ENCODE results near the gene LLGL2.
"Not testable (repeated sequence)": the region's sequence is repeated elsewhere in the genome, so short reads cannot be mapped to it uniquely, and the experiment has no call there.

LLGL2 gene

DNA sequence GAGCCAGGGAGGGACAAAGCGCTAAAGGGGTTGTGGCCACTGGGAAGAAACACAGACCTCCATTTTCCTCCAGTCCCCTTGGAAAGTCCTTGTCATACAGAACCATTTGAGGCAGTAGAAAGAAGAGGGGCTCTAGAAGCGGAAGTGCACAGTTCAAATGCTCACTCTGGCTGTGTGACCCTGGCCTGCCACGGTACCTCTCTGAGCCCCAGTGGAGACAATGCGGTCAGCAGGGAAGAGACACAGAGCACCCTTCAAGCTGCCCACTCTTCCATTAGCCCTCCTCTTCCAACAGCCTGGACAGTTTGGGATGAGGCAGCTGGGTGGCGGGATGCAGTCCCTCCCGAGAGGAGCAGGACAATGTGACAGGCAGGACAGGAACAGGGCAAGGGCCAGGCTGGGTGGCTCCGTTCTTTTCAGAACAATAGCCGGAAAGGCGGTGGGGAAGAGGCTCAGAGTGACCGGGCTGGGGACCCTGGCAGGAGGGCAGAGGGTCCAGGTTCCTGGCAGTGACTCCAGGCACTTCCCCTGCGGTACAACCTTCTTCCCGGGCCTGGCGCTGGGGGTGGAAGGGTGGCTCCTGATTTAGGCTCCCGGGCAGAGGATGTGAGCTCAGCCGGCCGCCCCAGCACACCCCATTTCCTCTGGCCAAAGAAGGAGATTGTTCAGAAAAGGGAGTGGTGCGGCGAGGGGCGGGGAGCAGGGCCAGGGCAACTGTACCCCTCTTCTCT, 15.8 kb upstream of the LLGL2 start:
- DNase-seq: no peak

DNA sequence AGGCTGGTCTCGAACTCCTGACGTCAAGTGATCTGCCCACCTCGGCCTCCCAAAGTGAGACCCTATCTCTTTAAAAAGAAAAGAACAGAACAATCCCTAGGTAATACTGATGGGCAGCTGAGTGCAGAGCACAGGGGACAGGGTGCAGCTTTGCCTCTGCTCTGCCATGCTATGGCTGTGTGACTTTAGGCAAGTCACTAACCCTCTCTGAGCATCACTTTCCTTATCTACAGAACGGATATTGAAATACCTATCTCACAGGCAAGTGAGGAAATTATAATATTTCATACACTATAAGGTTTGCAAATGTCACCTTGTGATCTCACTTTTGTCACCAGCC, 14.3 kb upstream of the LLGL2 start:
- no peak for DNase-seq

DNA sequence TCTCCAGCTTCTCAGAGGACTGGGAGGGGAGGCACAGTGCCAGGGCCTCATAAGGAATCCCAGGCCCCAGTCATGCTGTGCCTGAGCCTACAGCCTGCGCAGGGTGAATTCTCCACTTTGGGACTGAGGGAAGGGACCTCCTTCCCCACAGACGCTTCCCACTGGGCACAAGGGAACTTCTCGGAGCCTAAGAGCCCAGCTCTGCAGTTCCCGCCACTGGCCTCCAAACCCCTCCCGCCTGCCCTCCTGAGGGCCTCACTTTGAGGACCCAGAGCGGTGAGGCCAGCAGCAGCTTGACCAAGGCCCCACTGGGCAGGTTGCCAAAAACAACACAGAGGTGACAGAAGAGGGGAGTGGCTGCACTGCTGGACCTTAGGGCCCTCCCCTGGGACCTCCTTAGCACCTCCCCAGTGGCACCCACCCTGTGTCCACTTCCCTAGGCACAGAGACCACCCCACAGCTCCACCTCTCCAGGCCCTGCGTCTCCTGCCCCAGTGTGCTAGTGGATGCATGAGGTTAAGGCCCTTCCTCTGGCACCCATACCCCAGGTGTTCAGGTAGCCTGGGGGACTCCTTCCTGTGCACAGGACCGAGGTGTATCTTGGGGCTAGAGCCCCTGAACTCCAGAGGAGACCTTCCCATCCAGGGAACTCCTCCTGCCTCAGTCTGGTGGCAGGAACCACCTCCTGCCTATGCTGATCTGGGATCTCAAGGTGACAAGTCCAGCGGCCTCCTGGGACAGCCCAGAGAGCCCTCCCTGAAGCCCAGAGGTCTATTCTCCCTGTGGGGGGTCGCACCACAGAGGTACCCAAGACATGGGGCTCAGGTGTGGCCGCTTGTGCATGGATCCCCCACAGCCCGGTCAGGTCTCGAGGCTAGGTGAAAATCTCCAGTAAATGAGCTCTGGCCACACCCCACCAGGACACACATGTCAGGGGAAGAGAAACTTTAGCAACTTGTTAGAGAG, 13.6 kb upstream of the LLGL2 start:
- DNase-seq: no peak

DNA sequence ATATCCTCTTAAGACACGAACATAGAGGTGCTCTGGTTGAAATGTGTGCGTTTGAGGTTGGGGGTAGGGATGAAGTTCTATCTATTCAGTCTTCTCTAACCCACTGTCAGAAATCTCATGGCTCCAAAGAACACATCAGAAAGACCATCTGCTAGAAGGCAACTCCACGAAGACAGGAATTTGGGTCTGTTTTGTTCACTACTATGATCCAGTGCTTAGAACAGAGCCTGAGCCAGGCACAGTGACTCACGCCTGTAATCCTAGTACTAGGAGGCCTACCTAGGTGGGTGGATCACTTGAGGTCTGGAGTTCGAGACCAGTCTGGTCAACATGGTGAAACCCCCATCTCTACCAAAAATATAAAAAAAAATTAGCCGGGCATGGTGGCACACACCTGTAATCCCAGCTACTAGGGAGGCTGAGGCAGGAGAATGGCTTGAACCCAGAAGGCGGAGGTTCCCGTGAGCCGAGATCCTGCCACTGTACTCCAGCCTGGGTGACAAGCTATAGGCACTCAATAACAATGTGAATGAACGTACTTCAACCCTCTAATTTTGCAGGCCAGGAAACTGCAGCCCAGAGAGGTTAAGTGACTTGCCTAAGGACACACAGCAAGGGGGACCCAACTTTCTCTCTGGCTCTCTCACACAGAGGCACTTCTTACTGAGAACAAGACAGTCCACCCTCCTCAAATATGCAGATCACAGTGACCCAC, 12.4 kb upstream of the LLGL2 start:
- DNase-seq: no peak

DNA sequence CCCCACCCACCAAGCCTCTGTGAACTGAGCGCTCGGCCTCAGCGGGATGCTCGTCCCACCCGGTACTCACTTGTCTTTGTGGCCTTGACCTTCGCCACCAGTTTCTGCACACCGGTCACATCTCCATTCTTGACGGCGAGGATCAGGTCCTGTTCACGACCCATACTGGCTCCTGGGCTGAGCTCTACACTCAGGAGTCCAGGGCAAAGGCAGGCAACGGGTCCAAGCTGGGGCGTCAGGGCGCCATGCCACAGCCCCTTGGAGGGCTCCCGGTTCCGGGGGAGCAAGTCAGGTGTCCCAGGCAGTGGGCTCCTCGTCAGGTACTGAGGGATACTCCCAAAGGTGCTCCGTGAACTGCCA, 11.9 kb upstream of the LLGL2 start:
- no peak for DNase-seq

DNA sequence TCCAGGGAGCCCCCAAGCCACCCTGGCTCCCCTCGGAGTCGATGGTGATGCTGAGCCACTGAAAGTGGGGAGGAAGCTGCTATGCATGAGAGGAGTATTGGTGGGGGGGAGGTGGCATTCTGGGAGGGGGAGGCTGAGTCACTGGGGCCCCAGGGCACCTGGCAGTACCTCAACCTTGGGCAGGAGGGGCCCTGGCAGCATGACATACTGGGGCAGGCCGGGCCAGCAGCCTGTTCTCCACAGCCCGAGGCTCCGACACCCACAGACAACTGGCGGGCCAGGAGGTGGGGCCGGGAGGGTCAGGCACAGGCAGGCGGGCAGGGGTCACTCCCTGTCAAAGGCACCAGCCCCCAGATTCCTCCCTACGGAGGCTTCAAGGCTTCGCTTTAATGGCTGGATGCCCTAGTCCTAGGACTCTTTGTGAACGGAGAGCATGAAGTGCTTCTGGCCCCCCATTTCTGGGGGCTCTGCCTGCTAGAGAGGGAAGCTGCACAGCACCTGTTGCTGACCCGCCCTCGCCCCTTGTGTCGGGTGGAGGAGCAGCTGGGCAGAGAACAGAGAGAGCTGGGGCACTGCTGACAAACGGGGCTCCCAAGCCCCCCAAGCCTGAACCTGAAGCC, 11.1 kb upstream of the LLGL2 start:
- DNase-seq: no peak

DNA sequence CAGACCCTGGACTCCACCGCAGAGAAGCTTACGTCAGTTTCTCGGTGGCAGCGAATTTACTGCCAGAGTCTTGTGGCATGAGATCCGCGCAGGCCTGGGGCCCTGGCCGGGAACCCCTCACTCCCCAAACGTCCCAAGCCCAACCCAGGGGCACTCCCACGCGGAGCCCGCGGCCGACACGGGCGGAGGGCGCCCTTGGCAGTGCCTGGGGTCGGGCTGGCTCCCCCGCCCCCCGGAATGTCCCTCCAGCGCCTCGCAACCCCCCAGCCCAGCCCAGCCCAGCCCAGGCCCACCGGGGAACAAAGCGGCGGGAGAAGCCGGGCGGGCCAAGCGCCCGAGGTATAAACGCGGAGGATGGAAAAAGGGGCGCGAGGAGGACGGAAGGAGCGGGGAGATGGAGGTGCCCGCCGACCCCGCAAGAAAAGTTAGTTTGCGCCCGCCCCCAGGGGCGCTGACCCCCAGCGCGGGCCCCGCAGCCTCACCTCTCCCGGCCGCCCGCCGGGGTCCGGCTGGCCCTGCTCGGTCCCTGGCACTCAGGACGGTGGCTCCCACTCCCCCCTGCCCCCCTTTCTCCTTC, 10.5 kb upstream of the LLGL2 start:
- DNase-seq: no peak

DNA sequence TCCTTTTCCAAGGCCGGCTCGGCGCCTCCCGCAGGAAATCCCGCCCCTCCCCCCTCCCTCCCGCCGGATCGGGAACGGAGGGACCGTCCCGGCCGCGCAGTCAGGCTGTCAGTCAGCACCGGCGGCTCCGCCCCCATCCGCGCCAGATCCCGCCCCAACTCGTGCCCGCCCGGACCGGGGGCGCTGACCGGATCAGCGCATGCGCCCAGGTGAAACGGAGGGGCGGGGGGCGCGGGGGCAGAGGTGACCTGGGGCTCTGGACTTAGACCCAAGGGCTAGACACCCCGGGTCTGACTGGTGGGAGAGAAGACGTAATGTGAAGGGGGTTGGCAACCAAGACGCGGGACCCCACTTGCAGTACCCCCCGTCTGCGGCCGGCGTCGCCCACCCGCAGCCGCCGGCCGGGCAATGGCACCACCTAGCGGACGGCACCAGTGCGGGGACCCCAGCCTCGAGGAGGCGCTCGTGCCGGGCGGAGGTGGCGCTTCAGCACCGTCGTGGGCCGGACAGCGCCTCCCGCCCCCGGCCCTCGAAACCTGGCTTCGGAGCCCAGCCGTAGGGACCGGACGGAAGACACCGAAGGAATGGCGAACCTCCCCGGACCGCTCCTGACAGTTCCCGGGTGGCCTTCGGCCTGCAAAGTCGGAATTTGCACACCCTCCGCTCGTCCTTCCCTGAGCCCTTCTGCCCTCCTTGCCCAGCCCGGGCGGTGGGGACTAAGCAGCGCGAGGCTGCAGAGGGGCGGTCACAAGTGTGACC, 9.8 kb upstream of the LLGL2 start, which contains the start of gene CASKIN2:
TSS of gene CASKIN2 (minus strand) at position 42 of the 759 bp plus-strand sequence. CDS start 1,733 bp downstream, outside the sequence.
- DNase-seq: peak; percentile 85

DNA sequence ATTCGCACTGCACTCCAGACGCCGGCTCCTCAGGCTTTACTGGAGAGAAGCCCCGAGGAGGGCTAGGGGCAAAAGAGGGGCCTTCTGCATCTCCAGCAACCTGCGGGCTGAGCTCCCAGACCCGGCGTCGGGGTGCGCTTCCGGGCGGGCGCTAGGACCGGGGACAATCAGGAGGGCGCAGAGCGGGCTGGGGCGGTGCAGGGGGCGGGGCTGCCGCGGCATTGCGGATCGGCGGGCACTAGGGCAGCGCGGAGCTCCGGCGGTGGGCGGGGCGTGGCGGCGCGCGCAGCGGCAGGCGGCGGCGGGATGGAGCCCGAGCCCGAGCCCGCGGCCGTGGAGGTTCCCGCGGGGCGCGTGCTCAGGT, 9.3 kb upstream of the LLGL2 start, which contains the start of gene TSEN54:
TSS of gene TSEN54 (plus strand) at position 274 of the 364 bp plus-strand sequence. CDS start at position 307, 33 bp downstream.
- peak; percentile 93 for DNase-seq

DNA sequence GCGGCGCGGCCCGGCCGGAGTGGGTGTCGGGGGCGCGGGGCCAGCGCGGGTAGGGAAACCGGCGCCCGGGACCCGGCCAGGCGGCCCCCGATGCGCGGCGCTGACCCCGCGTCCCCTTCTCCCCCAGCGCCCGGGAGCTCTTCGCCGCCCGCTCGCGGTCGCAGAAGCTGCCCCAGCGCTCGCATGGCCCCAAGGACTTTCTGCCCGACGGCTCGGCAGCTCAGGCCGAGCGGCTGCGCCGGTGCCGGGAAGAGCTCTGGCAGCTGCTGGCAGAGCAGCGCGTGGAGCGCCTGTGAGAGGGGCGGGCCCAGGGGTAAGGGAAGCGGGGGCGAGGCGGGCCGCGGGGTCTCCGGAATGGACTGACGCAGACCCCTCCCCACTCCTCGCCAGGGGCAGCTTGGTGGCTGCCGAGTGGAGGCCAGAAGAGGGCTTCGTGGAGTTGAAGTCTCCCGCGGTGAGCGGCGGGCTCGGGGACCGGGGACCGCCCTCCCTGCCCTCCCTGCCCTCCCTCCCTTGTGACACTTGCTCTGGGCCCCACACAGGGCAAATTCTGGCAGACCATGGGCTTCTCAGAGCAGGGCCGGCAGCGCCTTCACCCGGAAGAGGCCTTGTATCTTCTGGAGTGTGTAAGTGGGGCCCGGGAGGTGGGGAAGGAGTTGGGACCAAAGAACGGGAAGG, 8.7 kb upstream of the LLGL2 start:
- peak; percentile 55 for DNase-seq

DNA sequence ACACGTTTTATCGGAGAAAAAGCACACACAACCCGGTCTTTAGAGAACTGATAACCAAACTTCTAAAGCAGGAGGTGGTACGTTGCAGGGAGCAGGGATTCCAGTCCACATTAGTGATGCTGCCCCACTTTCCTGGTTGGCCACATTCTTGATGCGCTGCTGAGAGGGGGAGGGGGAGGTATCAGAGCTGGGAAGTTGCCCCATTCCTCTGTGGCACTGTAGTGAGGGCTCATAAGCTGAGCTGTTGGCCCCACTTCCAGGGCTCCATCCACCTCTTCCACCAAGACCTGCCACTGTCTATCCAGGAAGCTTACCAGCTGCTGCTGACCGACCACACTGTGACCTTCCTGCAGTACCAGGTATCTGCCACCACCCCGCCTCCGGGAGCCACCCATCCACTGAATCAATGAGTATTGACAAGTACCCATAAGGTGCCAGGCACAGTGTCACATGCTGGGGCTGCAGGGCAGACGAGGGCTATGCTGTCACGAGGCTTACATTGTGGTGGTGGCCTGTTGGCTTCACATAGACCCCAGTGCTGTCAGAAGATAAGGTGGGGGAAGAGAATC, 8.1 kb upstream of the LLGL2 start:
- peak; percentile 38 for DNase-seq

DNA sequence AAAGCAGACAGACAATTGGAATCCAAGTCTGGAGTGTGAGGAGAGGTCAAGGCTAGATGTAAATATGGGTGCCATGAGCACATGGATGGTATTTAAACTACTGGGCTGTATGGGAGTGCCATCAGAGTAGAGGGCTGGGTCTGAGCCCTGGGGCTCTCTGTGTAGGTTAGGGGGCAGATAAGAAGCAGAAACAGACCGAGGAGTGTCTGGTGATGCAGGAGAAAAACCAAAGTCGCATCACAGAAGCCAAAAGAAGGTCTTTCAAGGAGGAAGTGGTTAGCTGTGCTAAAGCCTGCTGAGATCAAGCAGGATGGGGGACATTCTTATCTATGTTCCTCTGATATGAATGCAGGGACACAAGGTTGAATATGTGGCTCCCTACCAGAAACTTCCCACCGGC, 7.3 kb upstream of the LLGL2 start:
- DNase-seq: no peak

DNA sequence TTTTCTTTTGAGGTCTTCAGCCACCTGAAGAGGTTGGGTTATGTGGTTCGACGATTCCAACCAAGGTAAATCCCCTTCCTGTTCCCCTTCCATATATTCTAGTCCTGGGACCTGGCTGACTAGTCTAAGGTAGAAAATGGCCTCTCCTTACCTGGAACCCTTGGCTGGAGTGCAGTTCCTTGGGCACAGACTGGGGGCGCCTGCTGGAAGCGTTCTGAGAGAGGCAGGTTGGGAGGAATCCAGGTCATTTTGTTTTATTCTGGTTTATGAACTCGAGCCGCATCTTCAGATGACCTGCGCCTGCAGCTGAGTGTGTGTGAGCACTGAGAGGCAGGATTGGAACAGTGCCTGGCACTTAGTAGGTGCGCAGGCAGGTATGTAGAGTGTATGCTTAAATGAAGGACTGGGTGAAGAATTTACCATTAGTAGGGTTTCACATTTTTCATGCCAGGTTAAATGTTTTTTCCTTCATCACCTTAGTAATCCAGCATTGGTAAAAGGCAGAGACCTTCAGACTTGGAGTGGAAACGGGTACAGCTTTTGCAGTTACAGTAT, 6.4 kb upstream of the LLGL2 start:
- DNase-seq: no peak

DNA sequence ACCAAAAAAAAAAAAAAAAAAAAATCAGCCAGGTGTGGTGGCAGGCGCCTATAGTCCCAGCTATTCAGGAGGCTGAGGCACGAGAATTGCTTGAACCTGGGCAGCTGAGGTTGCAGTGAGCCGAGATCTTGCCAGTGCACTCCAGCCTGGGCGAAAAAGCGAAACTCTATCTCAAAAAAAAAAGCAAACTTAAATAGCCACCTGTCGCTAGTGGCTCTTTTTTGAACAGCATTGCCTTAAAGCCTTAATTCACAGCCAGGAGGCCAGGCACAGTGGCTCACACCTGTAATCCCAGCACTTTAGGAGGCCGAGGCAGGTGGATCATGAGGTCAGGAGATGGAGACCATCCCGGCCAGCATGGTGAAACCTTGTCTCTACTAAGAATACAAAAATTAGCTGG, 5.1 kb upstream of the LLGL2 start:
- not testable (repeated sequence) for DNase-seq

DNA sequence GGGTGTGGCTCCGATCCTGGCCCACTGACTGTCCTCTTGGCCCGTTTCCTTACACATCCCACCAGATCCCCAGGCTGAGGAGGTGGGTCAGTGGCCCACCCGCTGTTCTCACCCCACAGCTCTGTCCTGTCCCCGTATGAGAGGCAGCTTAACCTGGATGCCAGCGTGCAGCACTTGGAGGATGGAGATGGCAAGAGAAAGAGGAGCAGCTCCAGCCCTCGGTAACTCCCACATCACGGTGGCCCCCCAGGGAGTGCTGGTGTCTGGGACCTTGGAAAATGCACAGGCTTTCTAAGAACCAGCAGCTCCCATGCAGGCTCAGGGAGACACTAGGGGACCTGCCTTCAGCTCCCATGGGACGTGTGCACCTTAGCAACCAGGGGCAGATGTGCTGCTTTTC, 4.2 kb upstream of the LLGL2 start:
- no peak for DNase-seq

DNA sequence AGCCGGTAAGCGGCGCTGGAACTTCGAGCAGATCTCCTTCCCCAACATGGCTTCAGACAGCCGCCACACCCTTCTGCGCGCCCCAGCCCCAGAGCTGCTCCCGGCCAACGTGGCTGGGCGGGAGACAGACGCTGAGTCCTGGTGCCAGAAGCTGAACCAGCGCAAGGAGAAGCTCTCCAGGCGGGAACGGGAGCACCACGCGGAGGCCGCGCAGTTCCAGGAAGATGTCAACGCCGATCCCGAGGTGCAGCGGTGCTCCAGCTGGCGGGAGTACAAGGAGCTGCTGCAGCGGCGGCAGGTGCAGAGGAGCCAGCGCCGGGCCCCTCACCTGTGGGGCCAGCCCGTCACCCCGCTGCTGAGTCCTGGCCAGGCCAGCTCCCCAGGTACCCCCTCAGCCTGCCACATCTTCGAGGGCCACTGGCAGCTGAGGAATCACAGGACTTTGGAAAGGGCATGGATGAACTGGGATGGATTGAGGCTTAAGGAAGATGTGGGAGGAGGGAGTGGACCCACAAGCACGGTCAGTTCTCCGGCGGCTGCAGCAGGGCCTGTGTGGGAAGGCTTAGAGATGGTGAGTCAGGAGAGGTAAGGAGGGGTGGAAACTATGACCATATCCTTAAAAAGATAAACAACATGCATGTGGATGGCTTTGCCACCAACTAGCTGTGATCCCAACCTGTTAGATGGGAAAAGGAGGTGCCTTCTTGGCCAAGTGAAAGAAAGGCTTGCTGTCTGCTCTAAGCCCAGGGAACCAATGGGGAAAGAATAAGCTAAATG, 3.4 kb upstream of the LLGL2 start:
- no peak for DNase-seq

DNA sequence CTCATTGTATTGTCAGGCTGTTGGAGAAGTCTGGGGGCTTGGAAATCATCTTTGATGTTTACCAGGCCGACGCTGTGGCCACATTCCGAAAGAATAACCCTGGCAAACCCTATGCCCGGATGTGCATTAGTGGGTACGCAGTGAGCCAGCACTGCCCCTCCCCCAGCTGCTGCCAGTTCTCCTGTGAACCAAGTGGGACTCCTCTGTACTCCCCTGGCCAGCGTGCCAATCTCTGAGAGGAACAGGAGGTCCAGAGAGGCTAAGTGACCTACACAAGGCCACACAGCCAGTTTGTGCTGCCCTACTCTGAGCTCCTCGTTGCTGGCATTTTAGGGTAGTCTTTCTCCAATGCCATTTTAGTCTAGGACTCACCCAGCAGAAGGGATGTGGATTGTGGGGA, 1.9 kb upstream of the LLGL2 start:
- no peak for DNase-seq

DNA sequence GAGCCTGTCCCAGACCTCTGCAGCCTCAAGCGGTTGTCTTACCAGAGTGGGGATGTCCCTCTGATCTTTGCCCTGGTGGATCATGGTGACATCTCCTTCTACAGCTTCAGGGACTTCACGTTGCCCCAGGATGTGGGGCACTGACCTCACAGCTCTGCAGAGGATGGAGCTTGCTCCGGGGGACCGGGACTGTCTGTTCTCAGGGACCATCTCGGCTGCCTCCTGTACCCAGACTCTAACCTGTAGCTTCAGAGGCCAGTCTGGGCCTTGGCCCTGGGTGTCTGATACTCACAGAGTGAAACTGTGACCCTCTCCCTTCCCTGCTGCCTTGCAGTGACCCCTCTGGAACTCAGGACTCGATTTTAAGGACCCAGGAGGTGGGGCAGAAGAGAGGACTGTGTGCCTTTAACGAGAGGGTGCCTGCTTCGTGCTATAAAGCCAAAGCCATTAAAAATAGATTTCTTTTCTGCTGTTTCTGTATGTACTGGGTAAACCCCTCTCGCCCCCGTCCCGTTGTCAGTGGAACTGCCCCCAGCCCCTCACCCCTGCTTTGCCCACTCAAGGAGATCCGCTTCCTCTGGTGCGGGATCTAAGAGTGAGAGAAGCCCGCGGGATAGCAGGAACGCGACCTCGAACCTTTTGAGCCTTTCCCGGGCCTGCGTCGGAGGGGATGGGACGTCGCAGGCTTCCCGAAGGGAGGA, 1.1 kb upstream of the LLGL2 start:
- DNase-seq: no peak
